ENCODE results near the gene LRRC47. TPM values are rescaled to one million over a fixed set of nuclear protein-coding genes. Genes with fewer than 3 reads are reported as not detected.

The LRRC47 gene
- total RNA-seq, 1 donor from 2014 or later: 55.4 TPM

DNA sequence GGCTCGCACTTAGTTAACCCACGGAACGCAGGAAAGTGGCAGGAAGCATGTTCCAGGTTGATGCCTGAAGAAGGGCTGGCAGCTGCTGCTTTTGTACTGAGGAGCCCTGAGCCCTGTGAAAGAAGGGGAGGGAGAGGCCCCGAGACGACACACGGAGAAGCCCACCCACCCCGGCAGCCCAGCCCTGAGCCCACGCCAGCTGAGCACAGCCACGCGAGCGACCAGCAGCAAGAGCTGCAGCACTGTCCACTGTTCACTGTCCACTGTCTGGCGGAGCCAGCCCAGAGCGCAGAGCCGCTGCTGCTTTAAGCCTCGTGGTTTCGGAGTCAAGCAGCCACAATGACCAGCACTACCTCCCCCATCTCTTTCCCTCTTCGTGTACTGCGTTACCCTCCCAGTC is 5.3 kb downstream of the LRRC47 start:
- Mint-ChIP-seq H3K4me1 (peaks cover 11% of the 10 kb centered on the region), H3K9me3 (no peaks in the 10 kb centered on the region)

DNA sequence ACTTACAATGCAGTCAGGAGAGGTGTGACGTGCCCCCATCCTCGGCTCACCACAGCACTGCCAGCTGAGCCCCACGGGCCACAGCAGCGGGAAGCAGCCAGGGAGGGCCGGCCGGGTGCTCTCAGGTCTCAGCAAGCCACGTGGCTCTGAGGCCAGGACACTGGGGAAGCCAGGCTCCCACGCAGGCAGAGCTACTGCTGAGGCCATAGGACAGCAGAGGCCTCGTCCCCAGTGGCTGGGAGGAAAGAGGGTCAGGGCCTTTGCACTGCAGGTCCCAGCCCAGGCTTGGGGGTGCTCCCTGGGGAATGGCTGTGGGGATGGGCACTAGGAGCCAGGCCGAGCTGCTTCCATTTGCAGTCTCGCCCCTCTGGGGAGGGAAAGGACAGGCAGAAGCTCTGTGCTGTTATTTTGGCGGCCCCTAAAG is 5.8 kb downstream of the LRRC47 start:
- no peak overlapping the region for H3K4me3 Mint-ChIP-seq
- H3K9me3 Mint-ChIP-seq: no peaks in the 10 kb centered on the region
- H3K4me1 Mint-ChIP-seq: peaks cover 11% of the 10 kb centered on the region
- H3K27ac Mint-ChIP-seq: no peak overlapping the region
- H3K36me3 Mint-ChIP-seq: peaks cover 11% of the 10 kb centered on the region
- H3K27me3 Mint-ChIP-seq (ENCODE audit: low read depth): no peaks in the 10 kb centered on the region
- TF ChIP-seq, protein P1, sequence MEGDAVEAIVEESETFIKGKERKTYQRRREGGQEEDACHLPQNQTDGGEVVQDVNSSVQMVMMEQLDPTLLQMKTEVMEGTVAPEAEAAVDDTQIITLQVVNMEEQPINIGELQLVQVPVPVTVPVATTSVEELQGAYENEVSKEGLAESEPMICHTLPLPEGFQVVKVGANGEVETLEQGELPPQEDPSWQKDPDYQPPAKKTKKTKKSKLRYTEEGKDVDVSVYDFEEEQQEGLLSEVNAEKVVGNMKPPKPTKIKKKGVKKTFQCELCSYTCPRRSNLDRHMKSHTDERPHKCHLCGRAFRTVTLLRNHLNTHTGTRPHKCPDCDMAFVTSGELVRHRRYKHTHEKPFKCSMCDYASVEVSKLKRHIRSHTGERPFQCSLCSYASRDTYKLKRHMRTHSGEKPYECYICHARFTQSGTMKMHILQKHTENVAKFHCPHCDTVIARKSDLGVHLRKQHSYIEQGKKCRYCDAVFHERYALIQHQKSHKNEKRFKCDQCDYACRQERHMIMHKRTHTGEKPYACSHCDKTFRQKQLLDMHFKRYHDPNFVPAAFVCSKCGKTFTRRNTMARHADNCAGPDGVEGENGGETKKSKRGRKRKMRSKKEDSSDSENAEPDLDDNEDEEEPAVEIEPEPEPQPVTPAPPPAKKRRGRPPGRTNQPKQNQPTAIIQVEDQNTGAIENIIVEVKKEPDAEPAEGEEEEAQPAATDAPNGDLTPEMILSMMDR (IDR thresholded peaks at IDR 0.05; ENCODE audit: unreplicated experiment): no peak
- DNase-seq (ENCODE audit: low spot score in 2 of 2, unreplicated experiment in 2 of 2): no peak

More for the DNA sequence above, 5.3 kb downstream of the LRRC47 start:
- Mint-ChIP-seq H3K36me3 (peaks cover 10% of the 10 kb centered on the region), H3K4me3 (no peak overlapping the region), H3K27me3 (ENCODE audit: low read depth) (no peaks in the 10 kb centered on the region), H3K27ac (no peak overlapping the region)
- no peak for DNase-seq (ENCODE audit: low spot score in 2 of 2, unreplicated experiment in 2 of 2)
- TF ChIP-seq, protein P1 (IDR thresholded peaks at IDR 0.05; ENCODE audit: unreplicated experiment): no peak

DNA sequence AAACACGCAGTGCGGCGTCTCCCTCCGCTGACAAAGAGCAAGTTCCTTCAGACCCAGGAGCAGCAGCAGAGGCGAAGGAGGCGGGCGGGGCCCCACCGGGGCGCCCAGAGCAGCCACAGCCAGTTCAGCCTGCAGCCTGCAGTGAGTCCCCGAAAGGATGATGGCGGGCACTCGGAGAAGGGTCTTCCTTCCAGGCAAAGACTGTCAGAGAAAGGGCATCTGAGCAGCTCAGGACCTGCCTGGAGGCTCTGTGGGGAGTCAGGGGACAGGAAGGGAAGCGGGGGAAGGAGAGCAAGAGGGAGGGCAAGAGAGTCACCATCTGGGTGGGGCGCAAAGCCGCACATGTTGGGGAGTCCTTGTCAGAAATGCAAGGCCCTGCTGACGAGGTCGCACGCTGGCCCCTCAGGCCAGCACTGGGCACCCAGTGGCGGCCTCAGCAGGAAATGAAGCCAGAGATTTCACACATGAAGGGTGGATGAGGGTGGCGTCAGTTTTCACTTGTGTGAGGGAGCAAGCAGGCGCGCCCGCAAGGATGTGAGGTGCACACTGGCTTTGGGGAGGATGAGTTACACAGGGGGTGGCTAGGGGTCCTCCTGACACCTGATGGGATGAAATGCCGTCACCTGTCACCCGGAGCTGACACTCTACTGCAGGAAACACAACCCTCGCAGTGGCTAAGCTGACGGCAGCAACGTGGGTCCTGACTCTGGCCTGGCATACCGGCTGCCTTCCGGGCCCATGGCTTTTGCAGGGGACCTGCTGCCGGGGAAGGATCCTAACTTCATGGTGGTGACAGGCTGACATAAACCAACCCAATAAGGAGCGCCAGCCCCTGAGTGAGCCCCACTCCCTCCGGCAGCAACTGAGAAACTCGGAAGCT is 6.6 kb downstream of the LRRC47 start:
- H3K4me1 Mint-ChIP-seq: peaks cover 5% of the 10 kb centered on the region
- DNase-seq (ENCODE audit: low spot score in 2 of 2, unreplicated experiment in 2 of 2): no peak
- H3K9me3 Mint-ChIP-seq: no peaks in the 10 kb centered on the region
- no peak overlapping the region for H3K27ac Mint-ChIP-seq
- TF ChIP-seq, protein P1 (IDR thresholded peaks at IDR 0.05; ENCODE audit: unreplicated experiment): no peak
- H3K27me3 Mint-ChIP-seq (ENCODE audit: low read depth): no peaks in the 10 kb centered on the region
- H3K36me3 Mint-ChIP-seq: peaks cover 18% of the 10 kb centered on the region
- H3K4me3 Mint-ChIP-seq: no peak overlapping the region

DNA sequence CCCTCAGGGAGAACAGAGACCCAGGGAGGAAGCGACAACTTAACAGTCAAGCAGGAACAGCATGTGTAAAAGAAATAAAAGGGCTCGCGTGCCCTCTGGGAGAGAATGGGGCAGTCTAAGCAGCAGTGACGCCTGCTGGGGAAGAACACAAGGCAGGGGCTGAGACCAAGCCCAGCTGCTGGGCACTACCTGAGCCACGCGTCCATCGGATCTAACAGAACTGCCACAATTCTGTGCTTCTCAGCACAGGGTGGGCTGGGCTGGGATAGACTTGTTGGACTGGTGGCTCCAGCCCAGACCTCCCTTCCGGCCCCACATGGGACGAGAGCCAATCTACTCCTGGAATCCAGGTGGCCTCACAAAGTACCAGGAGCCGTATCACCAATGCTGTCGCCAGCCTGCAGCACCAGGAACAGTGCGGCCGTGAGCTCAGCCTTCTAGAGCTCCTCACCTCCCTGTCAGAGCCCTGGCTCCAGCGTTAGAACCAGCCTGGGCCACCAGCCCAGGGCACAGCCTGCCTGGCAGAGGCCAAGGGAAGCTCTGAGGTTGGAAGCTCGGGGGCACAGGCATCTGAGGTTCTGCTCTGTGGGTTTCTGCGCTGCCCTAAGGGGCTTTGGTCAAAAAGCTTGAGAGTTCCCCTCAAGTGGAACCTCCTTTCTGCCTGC is 7.4 kb downstream of the LRRC47 start:
- no peak overlapping the region for H3K27ac Mint-ChIP-seq
- H3K4me3 Mint-ChIP-seq: no peak overlapping the region
- peaks cover 24% of the 10 kb centered on the region for H3K36me3 Mint-ChIP-seq
- peaks cover 5% of the 10 kb centered on the region for H3K4me1 Mint-ChIP-seq
- no peak for DNase-seq (ENCODE audit: low spot score in 2 of 2, unreplicated experiment in 2 of 2)
- TF ChIP-seq, protein P1 (IDR thresholded peaks at IDR 0.05; ENCODE audit: unreplicated experiment): no peak
- no peaks in the 10 kb centered on the region for H3K27me3 Mint-ChIP-seq (ENCODE audit: low read depth)
- no peaks in the 10 kb centered on the region for H3K9me3 Mint-ChIP-seq

DNA sequence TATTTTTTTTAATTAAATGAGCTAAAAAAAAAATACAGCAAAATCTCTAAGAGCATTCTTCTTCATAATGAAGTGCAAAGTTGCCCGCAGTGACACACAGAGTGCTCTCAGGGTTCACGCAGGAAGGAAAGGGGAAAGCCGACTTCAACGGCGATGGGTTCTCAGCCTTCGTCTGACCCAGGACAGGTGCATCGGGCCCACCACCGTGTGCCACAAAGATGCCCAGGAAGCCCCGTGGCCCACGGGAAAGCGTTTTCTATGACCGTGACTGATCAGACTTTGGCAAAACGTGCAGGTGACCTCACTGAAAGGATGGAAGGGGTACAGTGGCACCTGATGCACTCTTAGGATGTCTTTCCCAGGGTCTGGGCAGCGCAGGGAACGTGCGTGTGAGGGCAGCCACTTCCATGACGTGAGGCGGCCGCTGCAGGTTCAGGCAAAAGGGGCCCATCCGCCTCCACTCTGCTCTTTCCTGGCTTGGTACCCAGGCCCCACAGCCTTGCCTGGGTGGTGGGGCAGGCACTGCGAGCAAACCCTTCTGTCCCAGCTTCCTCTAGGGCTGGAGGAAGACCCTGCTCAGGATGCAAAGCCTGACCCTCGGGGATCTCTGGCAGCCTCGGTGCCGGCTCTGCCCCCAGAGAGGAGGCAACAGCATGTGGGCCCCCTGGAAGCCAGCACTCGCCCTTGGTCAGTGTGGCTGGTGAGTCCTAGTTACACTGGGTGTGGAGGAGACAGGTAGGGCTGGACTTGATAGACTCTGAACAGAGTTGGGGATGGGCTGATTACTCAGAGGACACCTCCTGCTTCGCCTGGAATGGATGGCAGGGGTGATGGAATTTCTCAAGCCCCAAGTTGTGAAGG is 8.3 kb downstream of the LRRC47 start:
- H3K9me3 Mint-ChIP-seq: no peaks in the 10 kb centered on the region
- H3K27me3 Mint-ChIP-seq (ENCODE audit: low read depth): no peaks in the 10 kb centered on the region
- no peak overlapping the region for H3K4me3 Mint-ChIP-seq
- TF ChIP-seq, protein P1 (IDR thresholded peaks at IDR 0.05; ENCODE audit: unreplicated experiment): no peak
- peaks cover 25% of the 10 kb centered on the region for H3K36me3 Mint-ChIP-seq
- no peaks in the 10 kb centered on the region for H3K4me1 Mint-ChIP-seq
- no peak overlapping the region for H3K27ac Mint-ChIP-seq
- no peak for DNase-seq (ENCODE audit: low spot score in 2 of 2, unreplicated experiment in 2 of 2)

All from mesothelial cell of epicardium (in vitro differentiated cells).